Hindlimb muscle (tissue), 1 donor: ENCODE results near the gene PCBP3. TPM values are rescaled to one million over a fixed set of nuclear protein-coding genes. Genes with fewer than 3 reads are reported as not detected.

ENCODE experiments used
- DNase-seq: peaks from one replicate; pipeline ENCODE4 v3.0.0-alpha.2; 2013
- polyA plus RNA-seq: library from polyadenylated mRNA; unstranded; fragments of 120-200 nt; gene quantifications from one replicate; pipeline ENCODE4 v1.2.1, GENCODE V29; 2013; ENCODE audit not compliant: insufficient read length

Gene PCBP3
- polyA plus RNA-seq, 1 donor, result 0.81 TPM

DNA sequence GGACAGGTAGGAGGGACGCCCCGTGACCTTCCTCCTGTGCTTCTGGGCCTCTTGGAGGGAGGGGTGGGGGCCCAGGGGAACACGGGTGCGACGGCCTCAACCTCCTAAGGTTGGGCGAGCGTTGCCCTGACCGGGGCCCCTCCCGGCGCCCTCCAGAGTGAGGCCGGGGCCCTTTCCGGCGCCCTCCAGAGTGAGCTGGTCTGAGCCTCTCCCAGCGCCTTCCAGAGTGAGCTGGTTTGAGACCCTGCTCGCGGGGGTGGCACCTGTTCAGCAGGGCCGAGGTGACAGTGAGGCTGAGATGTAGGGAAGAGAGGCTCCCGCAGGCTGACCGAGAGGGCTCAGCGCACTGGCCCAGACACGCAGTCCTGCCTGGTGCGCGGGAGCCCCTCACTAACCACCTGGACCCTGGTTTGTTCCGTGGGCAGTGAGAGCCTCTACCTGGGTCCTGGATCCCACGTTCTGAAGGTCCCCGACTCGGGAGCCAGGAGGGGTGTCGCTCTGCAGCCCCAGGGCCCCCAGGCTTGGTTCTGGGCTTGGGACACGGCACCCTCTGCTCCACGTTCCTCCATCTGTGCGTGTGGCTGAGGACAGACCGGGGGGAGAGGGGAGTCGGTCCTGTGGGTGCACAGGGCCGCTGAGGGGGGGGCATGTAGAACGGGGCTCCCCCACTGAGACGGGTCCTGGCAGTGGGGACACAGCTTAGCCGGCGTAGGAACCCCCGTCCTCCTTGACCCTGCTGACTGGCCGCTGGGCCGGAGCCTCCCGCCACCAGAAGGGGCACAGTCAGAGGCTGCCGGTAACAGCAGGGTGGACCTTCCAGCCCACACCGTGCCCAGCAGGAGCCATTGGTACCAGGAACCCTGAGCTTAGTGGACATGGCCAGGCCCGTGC, 339.5 kb downstream of the PCBP3 start:
- DNase-seq, result no peak

DNA sequence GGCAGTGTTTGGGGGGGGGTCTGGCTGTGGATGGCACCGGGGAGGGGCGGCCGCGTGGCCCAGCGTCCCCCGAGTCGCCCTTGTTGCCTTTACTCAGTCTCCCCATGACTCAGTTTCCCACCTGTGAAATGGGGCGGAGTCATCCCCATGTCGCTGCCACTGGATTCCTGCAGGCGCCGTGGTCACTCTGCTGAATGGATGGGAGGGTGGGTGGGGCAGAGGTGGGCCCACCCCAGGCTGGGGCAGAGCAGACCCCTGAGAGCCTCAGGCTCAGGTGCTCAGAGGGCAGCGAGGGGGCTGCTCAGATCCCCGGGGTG, 340.1 kb downstream of the PCBP3 start:
- DNase-seq, result no peak

DNA sequence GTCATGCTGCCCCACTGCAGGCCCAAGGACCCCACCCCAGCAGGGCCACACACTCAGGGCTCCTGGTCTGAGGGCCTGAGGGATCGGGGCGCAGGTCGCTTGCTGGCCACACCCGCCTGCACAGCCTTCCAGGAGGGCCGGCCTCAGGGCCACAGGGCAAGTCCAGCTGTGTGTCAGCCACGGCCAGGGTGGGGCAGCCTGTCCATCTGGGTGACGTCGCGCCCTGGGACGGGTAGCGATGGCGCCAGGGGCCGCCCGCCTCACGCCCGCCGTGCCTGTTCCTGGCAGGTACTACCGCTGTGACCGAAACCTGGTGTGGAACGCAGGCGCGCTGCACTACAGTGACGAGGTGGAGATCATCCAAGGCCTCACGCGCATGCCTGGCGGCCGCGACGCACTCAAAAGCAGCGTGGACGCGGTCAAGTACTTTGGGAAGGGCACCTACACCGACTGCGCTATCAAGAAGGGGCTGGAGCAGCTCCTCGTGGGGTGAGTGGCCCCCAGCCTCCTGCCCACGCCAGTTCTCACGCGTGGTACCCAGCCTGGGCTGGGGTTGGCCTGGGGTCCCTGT, 340.5 kb downstream of the PCBP3 start:
- DNase-seq, result no peak

GRCh38 chr21:45984584-45985095, 341.1 kb downstream of the PCBP3 start:
- no peak for DNase-seq

DNA sequence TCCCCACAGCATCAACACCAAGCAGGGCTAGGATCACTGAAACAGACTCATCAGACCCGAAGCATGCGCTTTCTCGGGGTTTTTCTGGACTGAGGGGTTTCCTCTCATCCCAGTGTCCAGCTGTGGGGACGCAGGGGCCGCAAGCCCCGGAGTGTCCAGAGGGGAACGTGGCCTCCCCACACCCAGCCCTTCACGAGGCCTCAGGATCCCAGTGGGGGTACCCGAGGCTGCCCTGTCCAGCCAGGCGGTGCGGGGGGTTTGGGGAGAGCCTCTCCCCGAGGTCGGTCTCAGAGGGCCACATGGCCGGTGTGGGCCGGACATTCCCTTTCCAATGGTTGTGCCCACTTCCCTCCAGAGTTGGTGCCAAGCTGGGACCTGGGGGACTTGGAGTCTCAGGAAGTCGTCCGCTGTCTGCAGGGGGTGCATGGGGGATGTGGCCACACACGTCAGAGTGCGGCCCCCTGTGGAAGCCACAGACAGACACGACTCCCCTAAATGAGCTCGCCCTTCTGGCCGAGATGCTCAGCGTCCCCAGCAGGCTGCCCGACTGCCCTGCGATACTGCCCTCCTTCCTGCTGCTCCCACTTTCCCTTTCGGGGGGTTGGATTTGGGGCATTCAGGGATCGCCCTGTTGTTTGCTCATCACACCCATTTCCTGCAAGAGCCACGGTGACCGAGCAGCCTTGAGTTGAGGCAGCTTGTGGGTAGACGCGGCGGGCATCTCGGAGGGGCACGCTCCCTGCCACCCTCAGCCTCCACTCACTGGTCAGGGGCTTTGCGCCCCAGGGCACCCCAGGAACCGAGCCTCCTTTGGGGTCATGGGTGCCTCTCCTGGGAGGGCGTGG, 342.2 kb downstream of the PCBP3 start:
- DNase-seq, result no peak

DNA sequence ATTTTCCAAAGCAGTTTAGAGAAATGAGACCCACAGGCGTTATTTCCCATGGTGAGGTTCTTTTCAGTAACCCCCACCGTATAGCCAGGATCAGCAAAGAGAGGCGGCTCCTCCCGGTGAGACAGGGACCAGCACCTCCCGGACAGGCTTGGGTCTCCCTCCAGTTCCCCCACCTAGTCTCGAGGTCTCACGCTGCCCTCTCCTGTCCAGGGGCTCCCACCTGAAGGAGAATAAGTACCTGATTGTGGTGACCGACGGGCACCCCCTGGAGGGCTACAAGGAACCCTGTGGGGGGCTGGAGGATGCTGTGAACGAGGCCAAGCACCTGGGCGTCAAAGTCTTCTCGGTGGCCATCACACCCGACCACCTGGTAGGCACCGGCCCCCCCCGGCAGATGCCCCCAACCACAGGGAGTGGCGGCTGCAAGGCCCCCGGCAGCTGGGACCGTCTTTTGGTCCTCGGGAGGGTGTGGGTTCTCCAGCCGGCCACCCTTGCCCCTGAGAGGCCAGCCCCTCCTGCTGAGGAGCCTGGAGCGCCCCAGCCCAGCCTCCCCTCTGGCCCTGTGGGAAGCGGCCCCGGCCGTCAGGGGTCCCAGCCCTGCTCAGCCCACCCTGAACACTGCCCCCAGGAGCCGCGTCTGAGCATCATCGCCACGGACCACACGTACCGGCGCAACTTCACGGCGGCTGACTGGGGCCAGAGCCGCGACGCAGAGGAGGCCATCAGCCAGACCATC, 343.0 kb downstream of the PCBP3 start:
- no peak for DNase-seq

- DNase-seq, result no peak
Measured at GRCh38 chr21:45987121-45987711, 343.7 kb downstream of the PCBP3 start.

DNA sequence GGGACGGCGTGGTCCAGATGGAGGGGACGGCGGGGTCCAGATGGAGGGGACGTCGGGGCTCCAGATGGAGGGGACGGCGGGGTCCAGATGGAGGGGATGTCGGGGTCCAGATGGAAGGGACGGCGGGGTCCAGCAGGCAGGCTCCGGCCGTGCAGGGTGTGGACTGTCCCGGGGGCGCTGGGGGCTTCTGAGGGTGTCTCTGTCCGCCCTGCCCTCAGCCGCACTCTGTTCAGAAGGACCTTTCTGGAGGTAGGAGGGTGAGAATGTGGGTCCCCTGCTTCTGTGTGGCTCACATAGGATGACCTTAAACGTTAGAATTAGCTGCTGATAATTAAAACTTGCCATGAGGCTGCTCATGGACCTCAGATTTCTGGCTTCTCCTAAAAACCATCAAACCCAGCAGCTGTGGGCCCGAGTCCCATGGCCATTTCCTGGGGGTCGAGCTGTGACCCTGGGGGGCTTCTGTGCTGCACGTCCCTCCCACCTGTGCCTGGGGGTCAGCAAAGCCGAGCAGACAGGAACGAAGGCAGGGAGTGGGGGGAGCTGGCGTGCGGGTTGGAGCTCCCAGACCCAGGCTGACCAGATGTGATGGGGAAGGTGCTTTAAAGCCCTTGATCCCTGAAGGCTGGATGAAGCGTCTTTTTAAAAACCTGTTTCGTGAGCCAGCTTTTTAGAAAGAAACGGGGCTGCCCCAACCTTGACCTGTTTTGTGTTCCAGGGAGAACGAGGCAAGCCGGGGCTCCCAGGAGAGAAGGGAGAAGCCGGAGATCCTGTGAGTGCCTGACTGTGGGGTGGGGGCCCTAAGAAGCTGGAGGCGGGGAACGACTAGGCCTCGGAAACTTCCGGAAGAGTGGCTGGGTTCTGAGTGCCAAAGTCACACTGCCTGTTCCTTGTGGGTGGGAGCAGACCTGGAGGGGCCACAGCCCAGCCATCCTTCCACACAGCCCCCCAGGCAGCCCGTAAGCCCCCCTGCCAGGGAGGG, 345.1 kb downstream of the PCBP3 start:
- no peak for DNase-seq

DNA sequence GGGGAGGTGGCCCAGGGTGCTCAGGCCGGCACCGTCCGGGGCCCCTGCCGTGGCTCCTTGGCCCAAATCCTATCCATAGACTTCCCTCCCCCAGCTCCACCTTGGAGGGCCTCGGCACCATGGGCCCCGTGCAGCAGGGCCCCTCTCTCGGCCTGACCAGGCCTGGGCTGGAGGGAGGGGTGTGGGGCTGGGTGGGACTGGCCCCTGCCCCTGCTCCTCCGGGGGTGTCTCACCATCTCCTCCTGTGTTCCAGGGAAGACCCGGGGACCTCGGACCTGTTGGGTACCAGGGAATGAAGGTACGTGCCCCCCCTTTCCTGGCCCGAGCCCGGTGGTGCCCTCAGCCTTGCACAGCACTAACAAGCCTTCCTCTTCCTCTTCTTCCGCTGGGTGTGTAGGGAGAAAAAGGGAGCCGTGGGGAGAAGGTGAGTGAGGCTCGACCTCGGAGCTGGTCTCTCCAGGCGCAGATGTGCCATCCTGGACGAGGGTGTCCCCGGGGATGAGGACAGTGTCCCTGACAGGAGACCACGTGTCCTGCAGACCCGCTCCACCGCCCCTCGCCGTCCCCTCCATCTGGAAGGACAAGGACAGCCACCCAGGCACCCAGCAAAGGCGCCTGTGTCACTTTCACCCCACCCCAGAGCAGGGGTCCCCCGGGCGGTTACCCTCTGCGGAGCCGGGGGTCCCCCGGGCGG, 346.0 kb downstream of the PCBP3 start:
- no peak for DNase-seq

GRCh38 chr21:45990049-45990711, 346.7 kb downstream of the PCBP3 start:
- no peak for DNase-seq

GRCh38 chr21:45990741-45991605, 347.4 kb downstream of the PCBP3 start:
- no peak for DNase-seq

DNA sequence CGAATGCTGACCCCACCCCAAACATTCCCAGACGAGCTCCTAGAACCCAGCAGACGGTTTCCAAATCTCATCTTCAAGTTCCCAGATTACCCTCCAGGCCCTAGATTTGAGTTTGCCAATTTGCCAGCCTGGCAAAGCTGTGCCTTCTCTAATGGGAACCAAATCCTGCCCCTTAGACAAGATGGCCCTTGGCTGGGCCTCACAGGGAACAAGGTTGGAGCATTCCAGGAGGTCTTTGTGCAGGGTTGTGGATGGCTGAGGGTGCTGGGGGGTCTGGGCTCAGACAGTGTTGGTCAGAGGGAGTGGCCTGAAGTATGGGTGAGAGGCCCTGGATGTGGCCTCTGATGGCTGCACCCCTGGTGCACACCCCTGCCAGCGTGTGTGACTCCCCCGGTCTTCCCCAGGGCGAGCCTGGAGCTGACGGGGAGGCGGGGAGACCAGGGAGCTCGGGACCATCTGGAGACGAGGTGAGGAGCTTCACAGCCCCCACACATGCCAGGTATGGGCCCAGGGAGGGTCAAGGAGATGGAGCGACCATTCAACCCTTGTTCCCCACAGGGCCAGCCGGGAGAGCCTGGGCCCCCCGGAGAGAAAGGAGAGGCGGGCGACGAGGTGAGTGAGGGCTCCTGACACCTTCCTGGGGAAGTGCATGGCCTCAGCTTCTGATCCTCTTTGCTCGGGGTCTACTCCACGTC, 348.2 kb downstream of the PCBP3 start:
- DNase-seq, result no peak

Other genes starting within 250 kb of the PCBP3 start
- gene COL18A1, start 238.6 kb upstream of the PCBP3 start, polyA plus RNA-seq, result 89.1 TPM
- 8.1 TPM for gene SLC19A1, start 101.3 kb upstream of the PCBP3 start, polyA plus RNA-seq